ENCODE results near the gene TNFRSF8. TPM values are rescaled to one million over a fixed set of nuclear protein-coding genes. Genes with fewer than 3 reads are reported as not detected.
A peak's percentile ranks its signal among the peaks of the same experiment; 100 is the strongest.
"Not testable (repeated sequence)": the region's sequence is repeated elsewhere in the genome, so short reads cannot be mapped to it uniquely, and the experiment has no call there.

The TNFRSF8 gene
- polyA plus RNA-seq, 6 donors from 2014 or later = not detected

DNA sequence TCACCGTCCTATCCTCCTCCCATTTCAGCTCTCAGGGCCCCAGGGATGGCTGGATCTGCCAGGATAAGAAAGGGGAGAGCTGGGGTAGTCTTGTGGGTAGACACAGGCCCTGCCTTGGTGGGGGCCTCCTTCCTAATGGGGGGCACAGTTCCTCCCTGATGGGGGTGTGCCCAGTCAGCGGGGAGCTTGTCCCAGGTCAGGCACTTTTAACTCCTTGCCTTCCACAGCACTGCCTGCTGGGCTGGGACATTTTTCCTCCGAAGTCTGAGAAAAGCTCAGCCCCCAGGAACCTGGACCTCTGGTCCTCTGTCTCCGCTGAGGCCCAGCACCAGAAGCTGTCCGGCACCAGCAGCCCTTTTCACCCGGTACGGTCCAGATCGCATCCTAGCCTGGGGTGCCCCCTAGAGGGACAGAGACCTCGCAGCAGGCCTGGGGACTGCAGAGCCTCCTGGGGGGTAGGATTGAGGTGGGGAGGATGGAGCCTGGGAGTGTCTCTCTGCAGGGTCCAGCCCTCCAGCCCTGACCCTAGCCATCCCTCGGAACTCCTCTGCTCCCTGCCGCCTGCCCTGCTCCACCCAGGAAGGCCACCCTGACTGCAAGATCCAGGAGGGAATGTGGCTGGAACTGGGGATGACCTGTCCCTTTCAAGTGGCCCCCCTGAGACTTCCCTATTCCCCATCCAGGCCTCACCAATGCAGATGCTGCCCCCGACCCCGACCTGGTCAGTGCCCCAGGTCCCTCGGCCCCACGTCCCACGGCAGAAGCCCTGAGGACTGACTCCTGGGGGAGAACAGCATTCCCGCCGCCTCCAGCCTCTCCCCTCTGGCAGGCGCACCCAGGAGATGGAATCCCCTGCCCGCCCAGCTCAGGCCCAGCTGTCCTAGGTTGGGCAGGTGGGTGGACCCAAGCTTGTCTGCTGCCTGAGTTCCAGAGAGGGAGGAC lies 31.8 kb upstream of the TNFRSF8 start:
- Mint-ChIP-seq H3K9me3 (no peaks in the 10 kb centered on the region), H3K4me3 (no peak overlapping the region), H3K27me3 (no peaks in the 10 kb centered on the region), H3K4me1 (peaks cover 0 to 18% (median 14%) of the 10 kb centered on the region in 3 donors), H3K27ac (no peak overlapping the region), H3K36me3 (peaks cover 7 to 24% of the 10 kb centered on the region in 2 donors)
- DNase-seq = peak; percentile 31
- ATAC-seq (ENCODE audit: low read depth in 2 of 2) = peak; percentile 56 to 60

DNA sequence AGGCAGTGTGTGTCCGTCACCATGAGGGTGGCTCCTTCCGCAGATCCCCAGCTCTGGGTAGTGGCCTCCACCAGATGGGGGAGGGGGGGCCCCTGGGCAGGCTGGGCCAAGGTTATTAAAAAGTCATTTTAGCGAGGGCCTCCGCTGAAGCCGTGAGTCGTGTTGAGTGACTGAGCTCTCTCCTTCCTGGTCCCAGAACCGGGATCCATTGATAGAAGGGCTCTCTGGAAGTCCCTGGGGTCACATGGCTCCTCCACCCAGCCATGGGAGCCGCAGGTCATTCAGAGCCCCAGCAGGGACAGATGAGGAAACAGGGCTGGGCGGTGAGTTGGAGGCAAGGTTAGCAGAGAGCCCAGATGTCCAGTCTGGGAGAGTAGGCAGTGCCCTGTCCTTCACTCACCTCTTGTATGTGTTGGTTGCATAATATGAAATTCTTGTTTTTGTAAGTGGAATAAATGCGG lies 30.9 kb upstream of the TNFRSF8 start:
- Mint-ChIP-seq H3K9me3 (no peaks in the 10 kb centered on the region), H3K27ac (no peak overlapping the region), H3K4me1 (peaks cover 0 to 18% (median 10%) of the 10 kb centered on the region in 3 donors), H3K4me3 (no peak overlapping the region), H3K36me3 (peaks cover 0 to 17% of the 10 kb centered on the region in 2 donors), H3K27me3 (no peaks in the 10 kb centered on the region)
- no peak for ATAC-seq (ENCODE audit: low read depth in 2 of 2)
- no peak for DNase-seq

DNA sequence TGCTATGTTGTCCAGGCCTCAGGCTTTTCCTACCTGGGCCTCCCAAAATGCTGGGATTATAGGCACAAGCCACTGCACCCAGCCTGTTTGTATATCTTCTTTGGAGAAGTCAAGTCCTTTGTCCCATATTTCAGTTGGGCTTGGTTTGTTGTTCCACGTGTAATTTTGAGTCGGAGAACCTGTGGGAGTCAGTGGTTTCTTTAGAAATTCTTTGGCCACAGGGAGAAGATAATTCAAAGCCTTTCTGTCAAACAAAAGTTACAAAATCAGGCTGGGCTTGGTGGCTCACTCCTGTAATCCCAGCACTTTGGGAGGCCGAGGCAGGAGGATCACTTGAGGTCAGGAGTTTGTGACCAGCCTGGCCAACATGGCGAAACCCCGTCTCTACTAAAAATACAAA lies 29.7 kb upstream of the TNFRSF8 start:
- not testable (repeated sequence) for H3K36me3 Mint-ChIP-seq; H3K4me3 Mint-ChIP-seq; DNase-seq; H3K9me3 Mint-ChIP-seq; H3K27me3 Mint-ChIP-seq; ATAC-seq (ENCODE audit: low read depth in 2 of 2)
- Mint-ChIP-seq H3K27ac (peak overlapping the region in 1 of 6 donors; percentile 25), H3K4me1 (peaks cover 4 to 17% (median 7%) of the 10 kb centered on the region in 3 donors)

DNA sequence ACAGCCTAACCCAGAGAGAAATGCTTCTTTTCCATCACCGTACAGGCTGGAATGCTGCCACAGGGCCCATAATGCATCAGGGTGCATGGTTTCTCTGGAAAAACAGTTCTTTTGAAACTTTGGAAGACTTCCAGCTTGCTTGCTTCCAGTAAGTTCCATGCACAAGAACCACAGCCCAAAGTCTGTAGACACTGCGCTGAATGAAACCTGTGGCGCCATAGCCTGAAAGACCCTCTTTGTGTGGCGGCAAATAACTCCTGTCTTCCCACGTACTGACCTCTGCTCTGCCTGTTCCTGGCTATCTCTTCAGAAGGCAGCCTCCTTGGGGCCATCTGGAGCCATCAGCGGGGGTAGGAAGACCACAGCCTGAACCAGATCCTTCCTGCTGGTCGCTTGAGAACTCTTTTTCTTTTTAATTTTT lies 28.7 kb upstream of the TNFRSF8 start:
- no peak for ATAC-seq (ENCODE audit: low read depth in 2 of 2)
- Mint-ChIP-seq H3K27ac (no peak overlapping the region), H3K4me3 (no peak overlapping the region)

DNA sequence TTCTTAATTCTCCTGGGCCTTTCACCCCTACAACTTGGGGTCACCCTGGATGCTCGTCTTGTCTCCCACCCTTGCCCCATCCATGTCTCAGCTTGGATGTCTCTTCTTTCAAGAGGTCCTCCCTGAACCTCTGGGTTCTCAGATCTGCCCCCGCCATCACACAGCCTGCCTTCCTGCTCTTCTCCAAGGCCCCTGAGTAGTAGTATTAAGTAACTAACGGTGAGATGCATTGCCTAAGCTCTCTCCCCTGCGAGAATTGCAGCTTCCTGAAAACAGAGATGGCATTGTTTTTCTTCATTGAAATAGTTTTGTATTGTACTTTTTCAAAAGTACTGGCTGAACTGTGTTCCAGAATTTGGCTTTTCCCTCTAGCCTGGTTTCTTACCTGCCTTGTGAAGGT lies 27.8 kb upstream of the TNFRSF8 start:
- Mint-ChIP-seq H3K9me3 (no peaks in the 10 kb centered on the region), H3K4me1 (peaks cover 6 to 23% (median 14%) of the 10 kb centered on the region in 3 donors), H3K4me3 (no peak overlapping the region), H3K27me3 (no peaks in the 10 kb centered on the region), H3K27ac (peak overlapping the region in 4 of 6 donors; percentile 60 to 91 (median 69)), H3K36me3 (no peaks in the 10 kb centered on the region)
- DNase-seq (no peak), ATAC-seq (ENCODE audit: low read depth in 2 of 2) (no peak)

More for the DNA sequence above, 28.7 kb upstream of the TNFRSF8 start:
- H3K4me1 Mint-ChIP-seq = peaks cover 11 to 17% (median 13%) of the 10 kb centered on the region in 3 donors
- H3K27me3 Mint-ChIP-seq = no peaks in the 10 kb centered on the region
- H3K36me3 Mint-ChIP-seq = no peaks in the 10 kb centered on the region
- H3K9me3 Mint-ChIP-seq = no peaks in the 10 kb centered on the region
- no peak for DNase-seq

DNA sequence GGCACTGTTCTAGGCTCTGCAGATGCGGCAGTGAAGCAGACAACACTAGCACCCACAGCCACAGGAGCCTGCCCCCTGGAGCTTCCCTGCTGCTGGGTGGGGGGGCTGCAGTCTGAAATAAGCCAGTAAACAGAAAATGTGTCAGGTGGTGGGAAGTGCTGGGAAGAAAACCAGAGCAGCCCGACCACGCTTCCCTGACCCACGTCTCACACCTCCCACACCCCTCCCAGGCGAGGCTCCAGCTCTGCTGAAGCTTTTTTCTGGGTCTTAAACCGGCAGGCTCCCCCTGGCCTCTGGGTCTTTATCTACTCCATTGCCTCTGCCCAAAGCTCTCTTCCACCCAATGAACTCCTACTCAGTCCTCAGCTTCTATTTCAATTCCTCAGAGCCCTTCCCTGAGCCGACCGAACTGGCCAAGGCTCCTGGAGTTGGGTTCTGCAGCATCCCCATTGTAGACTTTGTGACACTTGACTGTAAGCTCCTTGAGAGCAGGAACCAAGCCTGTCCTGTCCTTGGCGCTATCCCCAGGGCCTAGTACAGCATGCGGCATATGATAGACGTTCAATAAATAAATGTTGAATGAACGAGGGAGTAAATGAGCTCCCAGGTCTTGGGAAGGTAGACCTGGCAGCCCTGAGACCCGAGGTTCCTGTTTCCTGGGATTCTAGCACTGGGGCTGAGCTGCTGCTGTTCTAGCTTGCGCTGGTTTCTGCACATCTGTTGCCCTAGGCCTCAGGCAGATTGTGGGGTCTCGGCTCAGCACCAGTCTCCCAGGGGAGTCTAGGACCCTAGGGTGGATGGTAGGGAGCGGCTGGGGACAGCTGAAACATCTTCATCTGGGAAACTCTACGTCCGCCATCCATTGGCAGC lies 25.4 kb upstream of the TNFRSF8 start:
- no peaks in the 10 kb centered on the region for H3K27me3 Mint-ChIP-seq
- DNase-seq (no peak), ATAC-seq (ENCODE audit: low read depth in 2 of 2) (no peak)
- no peaks in the 10 kb centered on the region for H3K36me3 Mint-ChIP-seq
- peaks cover 17 to 44% (median 36%) of the 10 kb centered on the region in 3 donors for H3K4me1 Mint-ChIP-seq
- H3K9me3 Mint-ChIP-seq = no peaks in the 10 kb centered on the region
- peak overlapping the region in 2 of 6 donors; percentile 17 to 74 for H3K27ac Mint-ChIP-seq
- peak overlapping the region in 1 of 8 donors; percentile 29 for H3K4me3 Mint-ChIP-seq

DNA sequence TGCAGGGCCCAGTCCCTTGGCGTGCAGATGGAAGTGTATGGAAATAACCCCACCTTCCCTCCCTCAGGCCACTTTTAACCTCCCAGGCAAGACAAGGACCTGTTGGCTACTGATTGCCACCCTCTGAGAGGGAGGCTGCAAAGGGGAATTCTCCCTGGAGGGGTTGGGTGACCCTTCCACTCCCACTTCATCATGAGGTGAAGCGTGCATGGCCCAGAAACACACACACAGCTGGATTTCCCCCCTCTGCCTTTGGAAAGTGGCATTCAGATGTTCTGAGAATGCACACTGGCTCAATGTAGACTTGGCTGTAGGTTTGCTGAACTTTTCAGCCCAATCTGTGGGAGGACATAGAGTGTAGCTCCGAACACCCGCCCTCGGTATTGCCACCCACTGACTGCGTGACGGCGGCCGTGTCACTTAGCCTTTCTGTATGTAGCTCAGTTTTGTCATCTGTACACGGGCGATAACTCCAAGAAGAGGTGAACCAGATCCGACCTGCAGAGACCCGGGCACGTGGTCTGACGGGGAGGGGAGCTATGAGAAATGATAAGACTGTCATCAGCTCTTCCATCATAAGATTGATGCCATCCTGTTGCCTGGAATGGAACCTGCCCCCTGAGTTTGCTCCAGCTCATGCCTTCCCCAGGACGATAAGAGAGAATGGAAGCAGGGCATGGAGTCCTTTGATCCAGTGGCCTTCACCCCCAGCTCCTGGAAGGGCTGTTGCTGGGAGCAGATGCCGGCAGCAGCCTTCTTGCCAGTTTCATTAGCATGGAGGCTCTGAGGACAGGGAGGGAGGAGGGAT lies 24.5 kb upstream of the TNFRSF8 start:
- H3K27ac Mint-ChIP-seq = peak overlapping the region; percentile 61 to 96 (median 81)
- H3K9me3 Mint-ChIP-seq = no peaks in the 10 kb centered on the region
- ATAC-seq (ENCODE audit: low read depth in 2 of 2) = no peak
- H3K36me3 Mint-ChIP-seq = no peaks in the 10 kb centered on the region
- peak overlapping the region in 5 of 8 donors; percentile 8 to 54 (median 21) for H3K4me3 Mint-ChIP-seq
- DNase-seq = no peak
- no peaks in the 10 kb centered on the region for H3K27me3 Mint-ChIP-seq
- peaks cover 17 to 44% (median 36%) of the 10 kb centered on the region in 3 donors for H3K4me1 Mint-ChIP-seq

DNA sequence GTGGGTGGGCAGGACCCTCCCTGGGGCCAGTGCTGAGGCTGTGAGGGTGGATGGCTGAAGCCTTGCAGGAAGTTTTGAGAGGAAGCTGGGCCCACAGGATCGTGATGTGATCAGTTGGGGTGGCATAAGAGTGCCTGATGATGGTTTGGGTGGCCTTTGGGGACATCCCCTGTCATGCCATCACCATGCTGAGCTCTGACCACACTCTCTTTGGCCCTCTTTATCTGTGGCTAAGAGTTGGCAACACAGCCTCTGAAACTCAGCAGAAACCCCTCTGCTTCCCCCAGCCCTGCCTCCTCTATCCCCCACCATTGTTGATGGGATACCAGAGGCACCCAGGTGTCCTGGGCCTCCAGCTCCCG lies 24.0 kb upstream of the TNFRSF8 start:
- no peak for DNase-seq
- ATAC-seq (ENCODE audit: low read depth in 2 of 2) = no peak
- Mint-ChIP-seq H3K9me3 (no peaks in the 10 kb centered on the region), H3K27me3 (no peaks in the 10 kb centered on the region), H3K4me3 (peak overlapping the region in 2 of 8 donors; percentile 60 to 84), H3K36me3 (no peaks in the 10 kb centered on the region), H3K27ac (peak overlapping the region; percentile 47 to 98 (median 78)), H3K4me1 (peaks cover 20 to 46% (median 36%) of the 10 kb centered on the region in 3 donors)

DNA sequence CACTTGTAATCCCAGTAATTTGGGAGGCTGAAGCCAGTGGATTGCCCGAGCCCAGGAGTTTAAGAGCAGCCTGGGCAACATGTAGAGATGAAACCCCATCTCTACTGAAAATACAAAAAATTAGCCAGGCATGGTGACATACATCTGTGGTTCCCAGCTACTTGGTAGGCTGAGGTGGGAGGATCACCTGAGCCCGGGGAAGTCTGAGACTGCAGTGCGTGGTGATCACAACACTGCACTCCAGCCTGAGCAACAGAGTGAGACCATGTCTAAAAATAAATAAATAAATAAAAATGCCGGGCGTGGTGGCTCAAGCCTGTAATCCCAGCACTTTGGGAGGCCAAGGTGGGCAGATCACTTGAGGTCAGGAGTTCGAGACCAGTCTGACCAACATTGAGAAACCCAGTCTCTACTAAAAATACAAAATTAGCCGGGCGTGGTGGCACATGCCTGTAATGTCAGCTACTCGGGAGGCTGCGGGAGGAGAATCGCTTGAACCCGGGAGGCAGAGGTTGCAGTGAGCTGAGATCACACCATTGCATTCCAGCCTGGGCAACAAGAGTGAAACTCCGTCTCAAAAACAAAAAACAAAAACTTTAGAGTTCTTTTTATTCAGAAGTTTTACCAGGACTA lies 23.2 kb upstream of the TNFRSF8 start:
- H3K4me3 Mint-ChIP-seq = peak overlapping the region; percentile 44 to 87 (median 73)
- H3K27ac Mint-ChIP-seq = peak overlapping the region; percentile 75 to 98 (median 96)
- ATAC-seq (ENCODE audit: low read depth in 2 of 2) (peak; percentile 71 to 75), DNase-seq (peak; percentile 43)
- H3K4me1 Mint-ChIP-seq = peaks cover 21 to 54% (median 36%) of the 10 kb centered on the region in 3 donors
- H3K36me3 Mint-ChIP-seq, H3K27me3 Mint-ChIP-seq, H3K9me3 Mint-ChIP-seq: not testable (repeated sequence)

DNA sequence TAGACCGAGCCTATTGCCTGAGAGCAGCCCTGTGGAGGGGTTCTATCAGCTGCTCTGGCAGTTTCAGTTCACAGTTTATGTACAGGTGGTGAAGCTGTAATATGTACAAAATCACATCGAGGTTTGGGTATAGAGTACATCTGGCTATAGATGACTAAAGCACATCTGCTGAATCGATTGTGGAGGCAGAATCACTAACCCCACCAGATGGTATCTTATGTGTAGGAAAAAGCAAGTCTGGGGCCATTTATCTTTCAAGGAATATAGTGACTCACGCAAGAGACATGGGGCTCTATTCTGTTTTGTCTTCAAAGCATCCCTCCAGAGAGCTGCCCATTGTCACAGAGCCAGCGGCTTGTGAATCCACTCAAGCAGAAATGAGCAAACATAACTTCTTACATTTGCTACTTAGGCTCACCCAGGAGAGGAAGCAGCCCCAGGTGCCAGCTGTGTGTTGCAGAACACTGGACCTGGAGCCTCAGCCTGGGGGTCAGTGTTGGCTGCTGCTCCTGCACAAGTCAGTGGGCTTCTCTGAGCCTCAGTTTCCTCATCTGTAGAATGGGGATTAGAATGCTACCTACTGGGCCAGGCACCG lies 22.5 kb upstream of the TNFRSF8 start:
- Mint-ChIP-seq H3K36me3 (no peaks in the 10 kb centered on the region), H3K4me3 (peak overlapping the region; percentile 44 to 87 (median 73)), H3K27ac (peak overlapping the region; percentile 75 to 98 (median 96)), H3K9me3 (no peaks in the 10 kb centered on the region), H3K4me1 (peaks cover 22 to 55% (median 36%) of the 10 kb centered on the region in 3 donors), H3K27me3 (no peaks in the 10 kb centered on the region)
- peak; percentile 82 to 87 for ATAC-seq (ENCODE audit: low read depth in 2 of 2)
- peak; percentile 66 for DNase-seq

DNA sequence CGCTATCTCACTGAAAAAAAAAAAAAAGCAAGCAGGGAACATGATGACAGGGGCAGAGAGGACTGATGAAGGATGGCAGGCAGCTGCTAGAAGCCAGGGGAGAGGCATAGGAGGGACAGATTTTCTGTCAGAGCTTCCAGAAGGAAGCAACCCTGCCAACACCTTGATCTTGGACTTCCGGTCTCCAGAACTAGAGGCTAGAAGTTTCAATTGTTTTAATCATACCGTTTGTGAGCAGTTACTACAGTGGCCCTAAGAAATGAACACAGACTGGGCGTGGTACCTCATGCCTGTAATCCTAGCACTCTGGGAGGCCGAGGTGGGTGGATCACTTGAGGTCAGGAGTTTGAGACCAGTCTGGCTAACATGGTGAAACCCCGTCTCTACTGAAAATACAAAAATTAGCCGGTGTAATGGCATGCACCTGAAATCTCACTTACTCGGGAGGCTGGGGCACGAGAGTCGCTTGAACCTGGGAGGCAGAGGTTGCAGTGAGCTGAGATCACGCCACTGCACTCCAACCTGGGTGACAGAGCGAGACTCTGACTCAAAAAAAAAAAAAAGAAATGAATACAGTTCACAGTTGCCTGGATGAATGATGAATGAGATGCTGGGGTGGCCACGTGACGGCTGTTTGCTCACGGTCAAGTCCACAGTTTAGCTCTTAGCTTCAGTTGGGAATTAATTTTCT lies 18.8 kb upstream of the TNFRSF8 start:
- not testable (repeated sequence) for DNase-seq; H3K9me3 Mint-ChIP-seq; H3K36me3 Mint-ChIP-seq; ATAC-seq (ENCODE audit: low read depth in 2 of 2); H3K27me3 Mint-ChIP-seq
- H3K4me3 Mint-ChIP-seq = peak overlapping the region in 2 of 8 donors; percentile 33 to 57
- peak overlapping the region in 4 of 6 donors; percentile 20 to 61 (median 58) for H3K27ac Mint-ChIP-seq
- H3K4me1 Mint-ChIP-seq = peaks cover 20 to 42% (median 26%) of the 10 kb centered on the region in 3 donors
